Stromal cell of bone marrow (primary cell): ENCODE measurements around the gene RCE1.

ENCODE experiments used
- DNase-seq: peaks from one replicate; pipeline ENCODE4 v3.0.0-alpha.2; 2012; ENCODE audit warnings: low read depth

The RCE1 gene

DNA sequence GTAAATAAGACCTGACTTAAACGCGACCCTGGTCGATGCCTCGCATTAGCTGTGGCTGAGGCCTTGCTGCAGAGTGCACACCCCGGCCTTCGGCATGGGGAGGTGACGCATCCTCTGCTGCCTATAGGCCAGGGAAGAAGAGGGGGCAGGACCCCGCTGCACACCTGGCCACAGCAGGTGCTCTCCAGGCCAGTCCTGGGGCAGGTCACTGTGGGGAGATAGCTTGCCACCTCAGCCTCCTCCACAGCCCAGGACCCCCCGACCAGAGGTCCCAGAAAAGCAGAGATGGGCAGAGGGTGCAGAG lies 26.3 kb downstream of the RCE1 start:
- DNase-seq: no peak

DNA sequence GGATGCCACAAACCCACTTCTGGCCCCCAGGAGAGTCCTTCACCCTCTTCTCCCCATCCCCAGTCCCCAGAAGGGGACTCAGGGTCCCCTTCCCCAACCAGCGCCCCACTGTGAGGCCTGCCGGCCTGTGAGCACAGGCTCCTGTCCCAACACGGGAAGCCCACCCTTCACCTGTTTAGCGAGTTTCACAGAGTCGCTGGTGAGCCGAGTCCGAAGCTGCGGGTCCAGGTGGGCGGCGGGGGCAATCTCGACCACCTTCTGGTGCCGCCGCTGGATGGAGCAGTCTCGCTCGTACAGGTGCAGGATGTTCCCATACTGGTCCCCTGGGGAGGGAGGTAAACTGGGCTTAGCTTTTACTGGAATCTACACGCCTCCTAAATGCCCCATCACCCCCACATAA lies 26.9 kb downstream of the RCE1 start:
- DNase-seq: no peak

DNA sequence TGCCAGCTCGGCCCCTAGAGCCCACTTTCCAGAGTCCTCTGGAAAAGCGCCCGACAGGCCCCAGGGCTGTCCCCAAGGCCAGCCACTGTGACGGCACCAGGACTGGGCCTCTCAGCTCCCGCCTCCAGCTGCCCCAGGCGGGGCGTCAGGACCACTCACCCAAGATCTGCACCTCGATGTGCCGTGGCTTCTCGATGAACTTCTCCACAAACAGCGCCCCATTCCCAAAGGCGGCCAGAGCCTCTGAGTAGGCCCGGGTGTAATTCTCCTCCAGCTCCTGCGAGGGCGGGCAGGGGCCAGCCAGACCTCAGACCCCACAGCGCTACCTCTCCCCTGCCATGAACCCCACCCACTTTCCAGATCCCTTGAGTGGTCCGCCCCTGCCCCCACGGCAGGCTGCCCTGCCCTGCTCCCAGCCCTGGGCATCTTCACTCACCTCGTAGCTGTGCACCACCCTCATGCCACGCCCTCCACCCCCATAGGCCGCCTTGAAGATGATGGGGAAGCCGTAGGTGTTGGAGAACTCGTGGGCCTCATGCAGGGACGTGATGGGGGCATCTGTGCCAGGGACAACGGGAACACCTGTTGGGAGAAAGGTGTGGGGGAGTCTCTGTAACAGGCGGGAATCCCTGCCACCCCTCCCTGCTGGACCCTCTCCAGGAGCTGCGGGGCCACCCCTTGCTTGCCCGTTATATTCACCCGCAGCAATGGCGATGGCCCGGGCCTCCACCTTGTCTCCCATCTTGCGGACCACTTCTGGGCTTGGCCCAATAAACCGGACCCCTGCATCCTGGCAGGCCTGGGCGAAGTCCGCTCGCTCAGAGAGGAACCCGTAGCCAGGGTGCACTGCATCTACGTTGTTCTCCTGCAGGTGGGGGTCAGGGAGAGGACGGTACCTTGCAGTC lies 27.6 kb downstream of the RCE1 start:
- DNase-seq: no peak

DNA sequence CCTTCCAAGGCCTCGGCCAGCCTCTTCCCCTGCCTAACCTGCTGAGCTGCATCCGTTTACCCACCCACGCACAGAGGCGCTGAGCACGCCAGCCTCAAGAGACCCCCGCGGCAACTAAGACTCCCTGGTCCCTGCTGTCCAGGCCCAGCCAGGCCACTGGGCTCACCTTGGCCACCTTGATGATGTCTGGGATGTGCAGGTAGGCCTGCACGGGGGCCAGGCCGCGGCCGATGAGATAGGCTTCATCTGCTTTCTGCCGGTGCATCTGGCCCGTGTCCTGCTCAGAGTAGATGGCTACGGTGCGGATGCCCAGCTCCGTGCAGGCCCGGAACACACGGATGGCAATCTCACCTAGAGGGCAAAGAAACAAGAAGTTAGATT lies 28.3 kb downstream of the RCE1 start:
- no peak for DNase-seq

DNA sequence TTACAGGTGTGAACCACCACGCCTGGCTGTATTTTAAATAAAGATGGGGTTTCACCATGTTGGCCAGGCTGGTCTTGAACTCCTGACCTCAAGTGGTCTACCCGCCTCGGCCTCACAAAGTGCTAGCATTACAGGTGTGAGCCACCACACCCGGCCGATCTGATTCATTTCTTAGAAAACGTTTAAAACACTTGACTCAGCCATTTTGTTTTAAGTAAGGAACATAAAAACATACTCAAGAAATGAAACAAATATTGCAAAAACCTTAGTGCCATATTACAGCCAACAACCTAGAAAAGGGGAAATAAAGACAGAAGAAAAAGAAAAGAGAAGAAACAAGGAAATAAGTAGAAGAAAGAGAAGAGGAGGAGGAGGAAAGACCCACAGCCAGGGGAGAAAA lies 31.0 kb downstream of the RCE1 start:
- DNase-seq: no peak

DNA sequence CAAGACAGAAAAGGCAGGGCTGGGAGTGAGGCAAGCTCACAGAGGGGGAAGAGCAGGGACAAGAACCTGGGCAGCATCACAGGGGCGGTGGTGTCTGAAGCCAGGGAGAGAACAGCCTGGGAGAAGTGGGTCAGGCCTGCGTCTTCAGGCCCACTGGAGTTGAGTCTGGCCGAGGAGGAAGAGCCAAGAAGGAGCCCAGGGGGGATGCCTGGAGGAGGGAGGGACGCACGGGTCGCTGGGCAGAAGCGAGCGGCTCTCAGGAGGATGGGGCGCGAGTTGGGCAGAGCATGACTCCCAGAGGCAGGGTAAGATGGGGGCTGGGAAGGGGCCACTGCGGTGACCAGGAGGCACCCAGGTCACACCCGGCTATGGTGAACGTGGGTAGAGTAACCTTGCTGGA lies 32.1 kb downstream of the RCE1 start:
- no peak for DNase-seq

DNA sequence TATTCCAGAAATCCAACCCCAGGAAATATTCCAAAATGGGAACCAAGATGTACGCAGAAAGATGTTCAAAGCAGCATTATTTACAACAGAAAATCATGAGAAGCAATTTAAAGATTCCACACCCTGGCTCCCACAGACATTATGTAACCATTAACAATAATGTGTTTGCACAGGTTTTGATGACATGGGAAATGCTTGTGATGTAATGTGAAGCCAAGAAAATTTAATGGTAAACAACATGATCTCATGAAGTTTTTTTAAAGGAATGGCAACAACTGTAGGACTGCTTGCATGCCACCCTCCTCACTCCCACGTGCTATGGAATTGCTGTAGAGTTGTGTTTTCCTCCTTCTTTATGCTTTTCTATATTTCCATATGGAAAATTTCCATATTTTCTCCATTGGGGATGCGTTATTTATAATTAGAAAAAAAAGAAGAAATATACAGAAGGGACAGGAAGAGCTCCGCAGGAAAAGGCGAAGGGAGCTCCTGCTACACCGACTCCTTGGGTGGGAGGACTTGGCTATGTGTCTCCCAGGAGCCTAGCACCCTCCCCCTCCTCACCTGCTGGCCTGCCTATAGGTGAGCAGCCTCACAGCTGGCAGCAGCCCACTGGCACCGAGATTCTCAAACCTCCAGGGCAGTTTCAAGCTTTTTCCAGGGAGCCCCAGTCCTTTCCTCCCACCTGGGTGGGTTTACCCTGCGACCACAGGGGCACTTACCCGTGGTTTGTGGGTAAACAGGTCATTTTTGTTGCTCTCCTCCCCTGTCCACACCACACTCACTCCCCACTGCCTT lies 34.5 kb downstream of the RCE1 start:
- DNase-seq: no peak

DNA sequence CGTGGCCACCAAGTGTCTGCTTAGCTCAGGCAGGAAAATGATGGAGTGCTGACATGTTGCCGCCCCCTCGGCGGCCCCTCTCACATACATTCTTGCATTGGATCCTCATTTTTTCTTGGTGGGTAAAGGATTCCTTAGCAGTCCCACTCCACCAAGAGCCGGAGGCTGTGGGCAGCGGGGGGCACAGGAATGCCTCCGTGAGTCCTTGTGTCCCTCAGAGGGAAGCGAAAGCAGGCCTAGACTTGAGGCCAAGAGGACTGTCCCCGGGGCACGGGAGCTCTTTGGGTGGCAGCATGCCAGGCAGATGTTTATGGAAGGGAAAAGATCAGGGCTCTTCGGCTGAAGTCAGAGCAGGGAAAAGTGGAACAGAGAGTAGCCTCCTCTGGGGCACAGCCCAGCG lies 35.2 kb downstream of the RCE1 start:
- DNase-seq: no peak

DNA sequence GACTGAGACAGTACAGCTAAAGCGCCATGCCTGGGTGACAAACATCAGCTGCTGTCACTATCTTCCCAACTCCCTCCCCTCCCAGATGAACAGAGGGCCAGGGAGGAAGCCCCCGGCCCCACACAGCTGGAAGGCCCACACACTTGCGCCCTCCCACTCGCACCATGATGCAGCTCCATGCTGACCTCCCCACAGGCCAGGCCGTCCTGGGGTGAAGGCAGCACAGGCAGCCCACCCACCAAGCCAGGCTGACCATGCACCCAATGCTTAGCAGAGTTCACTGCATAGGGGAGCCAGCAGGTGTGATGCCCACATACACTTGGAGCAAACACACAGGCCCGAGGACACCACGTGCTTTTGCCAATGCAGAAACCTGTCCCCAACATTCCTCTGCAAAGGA lies 35.8 kb downstream of the RCE1 start:
- DNase-seq: no peak

DNA sequence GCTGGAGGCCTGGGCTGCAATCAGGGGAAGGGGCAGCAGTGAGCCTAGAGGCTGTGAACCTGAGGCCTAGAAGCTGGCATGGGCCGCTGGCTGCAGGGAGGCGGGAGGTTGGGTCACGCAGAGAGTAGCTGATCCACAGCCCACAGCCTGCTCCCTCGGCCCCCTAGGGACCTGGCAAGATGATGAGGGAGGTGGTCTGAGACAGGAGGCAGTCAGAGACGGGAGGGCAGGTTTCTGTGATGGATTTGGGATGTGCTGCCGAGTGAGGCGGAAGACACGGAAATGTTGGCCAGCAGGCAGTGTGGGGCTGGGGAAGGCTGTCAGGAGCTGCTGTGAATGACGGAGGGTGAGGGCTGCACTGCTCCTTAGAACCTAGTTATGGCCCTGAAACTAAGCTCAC lies 36.3 kb downstream of the RCE1 start:
- DNase-seq: no peak

DNA sequence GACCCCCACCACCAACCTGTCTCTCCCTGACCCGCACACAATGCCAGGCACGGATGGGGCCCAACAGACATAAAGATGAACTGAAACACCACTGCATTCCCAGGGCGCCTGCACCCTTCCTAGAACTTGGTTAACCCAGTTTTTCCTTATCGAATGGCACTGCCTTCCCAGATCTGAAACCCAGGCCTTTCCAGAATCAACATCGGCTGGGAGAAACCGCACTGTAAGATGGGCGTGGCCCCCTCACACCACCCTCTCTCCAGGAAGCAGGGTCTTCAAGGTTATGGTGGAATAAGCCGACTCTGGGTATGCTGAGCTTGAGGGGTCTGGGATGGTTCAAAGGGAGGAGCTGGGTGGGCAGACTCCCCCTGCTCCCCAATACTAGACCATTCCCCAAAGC lies 36.8 kb downstream of the RCE1 start:
- DNase-seq: no peak

DNA sequence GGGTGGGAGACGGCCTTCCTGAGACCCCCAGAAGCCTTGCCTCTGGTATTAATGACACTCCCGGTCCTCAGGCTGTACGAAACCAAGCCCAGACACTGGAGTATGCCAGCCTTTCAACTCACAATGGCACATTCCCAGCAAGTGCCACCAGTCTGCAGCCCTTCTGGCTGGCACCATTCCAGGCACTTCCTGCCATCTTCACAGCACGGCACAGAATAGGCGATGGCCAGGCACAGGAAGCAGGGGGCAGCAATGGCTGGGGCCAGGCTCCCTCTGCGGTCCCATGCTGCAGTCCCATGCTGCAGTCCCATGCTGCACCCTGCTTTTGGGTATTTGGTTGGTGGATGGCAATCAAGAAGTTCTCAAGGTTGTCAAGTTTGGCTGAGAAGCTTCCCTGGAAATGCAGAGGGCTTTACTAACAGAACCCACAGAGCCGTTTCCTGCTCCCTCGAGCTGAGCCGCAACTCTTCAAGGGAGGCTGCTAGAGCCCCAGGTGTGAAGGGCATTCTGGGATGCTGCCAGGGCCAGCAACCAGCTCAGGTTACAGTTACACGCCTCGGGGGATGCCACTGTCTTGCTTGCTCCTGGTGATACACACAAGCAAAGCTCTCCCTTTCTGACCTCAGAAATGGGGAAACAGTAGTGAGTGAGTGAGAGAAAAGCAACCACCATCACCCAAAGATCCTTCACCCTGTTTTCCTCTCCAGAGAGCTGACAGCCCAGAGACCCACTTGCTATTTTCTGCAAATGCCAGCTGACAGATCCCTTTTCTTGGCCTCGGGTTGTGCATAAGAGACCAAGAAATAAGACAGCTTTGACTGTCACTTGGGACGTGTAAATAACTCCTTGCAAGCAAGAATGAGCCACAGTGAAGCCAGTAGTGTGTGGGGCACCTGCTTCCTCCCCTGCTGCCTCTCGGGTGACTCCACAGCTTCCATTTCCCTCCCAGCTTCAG lies 37.5 kb downstream of the RCE1 start:
- DNase-seq: no peak

DNA sequence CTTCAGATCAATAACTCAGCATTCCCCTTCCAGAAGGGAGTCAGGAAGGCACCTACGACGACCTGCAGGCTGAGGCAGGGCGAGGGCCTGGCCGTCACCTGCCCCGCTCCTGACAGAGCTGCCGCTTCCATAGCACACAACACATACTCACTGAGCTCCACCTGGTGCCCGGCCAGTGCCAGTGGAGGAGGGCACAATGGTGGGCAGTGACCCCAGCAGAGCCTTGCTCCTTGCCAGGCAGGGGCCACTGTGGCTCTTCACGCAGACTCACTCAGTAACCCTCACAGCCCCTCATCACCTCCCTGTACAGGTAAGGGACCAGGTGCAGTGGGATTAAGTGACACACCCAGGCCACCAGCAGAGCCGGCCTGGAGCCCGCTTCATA lies 38.2 kb downstream of the RCE1 start:
- no peak for DNase-seq

DNA sequence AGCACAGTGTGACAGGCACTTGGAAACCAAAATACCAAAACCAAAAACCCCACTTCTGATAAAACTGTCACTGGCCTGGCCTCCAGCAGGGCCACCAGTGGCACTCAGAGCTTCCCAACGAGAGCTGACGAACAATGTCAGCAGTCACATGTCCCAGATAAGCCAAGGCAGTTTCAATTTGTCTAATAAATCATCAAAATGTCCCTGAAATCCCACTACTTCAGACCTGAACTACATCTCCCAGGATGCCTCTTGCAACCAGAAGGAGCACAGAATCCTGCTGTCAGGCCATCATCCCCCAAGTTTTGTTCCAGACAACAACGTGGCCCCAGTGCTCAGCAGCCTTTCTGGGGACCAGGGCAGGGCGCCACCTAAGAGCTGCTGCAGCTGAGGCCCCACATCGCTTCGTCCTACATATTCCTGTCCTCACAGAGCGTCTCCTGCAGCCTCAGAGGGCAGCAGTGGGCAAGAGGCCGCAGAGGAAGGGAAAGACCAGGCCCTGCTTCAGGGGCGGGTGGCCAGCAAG lies 38.7 kb downstream of the RCE1 start:
- DNase-seq: no peak

DNA sequence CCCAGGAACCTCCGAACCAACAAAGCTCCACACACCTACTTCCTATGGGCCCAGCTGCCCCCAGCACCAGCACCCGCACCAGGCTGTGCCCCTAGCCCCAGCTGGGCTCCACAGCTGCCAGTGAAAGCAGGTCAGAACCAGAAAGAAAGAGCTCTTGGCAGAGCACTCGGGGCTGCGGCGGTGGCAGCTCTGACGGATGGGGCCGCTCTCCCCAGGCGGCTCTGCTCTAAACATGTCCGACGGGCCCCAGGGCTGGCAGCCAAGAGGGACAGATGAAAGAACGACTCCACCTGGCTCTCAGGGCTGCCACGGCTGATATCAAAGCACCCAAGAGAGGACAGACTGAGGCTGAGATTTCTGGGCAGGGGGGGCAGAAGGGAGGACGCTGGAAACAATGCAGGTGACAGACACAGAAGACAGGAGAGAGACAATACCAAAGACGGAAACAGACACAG lies 39.3 kb downstream of the RCE1 start:
- no peak for DNase-seq

DNA sequence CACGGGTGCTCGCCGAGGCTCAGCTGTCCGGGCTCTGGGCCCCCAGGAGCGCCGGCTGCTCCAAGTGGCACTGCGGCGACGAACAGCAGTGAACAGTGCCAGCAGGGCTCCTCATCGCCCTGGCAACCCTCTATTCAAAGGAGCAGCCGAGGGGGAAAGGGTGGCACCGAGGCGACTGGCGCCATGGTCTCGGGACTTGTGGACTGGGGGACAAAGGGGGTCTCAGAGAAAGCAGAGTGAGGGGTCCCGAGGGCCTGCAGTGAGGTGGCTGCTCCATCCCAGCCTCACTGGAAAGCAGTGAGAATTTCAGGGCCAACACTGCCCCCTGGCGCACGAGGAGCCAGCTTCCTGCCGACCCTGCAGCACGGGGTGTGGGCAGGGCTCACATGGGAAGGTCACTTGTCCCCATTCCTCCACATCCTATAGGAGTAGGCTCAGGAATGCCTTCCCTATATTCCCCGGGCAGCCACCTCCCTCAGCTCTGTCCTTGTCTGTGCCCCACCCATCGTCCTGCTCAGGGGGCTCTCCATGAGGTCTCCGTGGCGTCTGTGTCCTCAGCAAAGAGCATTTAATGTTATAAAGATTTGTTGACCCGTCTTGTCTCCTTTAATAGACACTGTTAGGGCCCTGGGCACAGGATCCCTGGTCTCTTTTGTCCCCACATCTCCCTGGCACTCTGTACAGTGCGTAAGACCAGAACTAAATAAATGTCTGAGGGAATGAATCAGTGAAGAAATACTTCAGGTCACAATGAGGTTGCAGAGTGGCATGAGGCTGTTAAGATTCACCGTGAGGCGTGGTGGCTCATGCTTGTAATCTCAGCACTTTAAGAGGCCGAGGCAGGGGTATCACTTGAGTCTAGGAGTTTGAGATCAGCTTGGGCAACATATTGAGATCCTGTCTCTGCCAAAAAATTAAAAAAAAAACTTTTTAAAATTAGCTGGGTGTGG lies 40.0 kb downstream of the RCE1 start:
- DNase-seq: no peak

DNA sequence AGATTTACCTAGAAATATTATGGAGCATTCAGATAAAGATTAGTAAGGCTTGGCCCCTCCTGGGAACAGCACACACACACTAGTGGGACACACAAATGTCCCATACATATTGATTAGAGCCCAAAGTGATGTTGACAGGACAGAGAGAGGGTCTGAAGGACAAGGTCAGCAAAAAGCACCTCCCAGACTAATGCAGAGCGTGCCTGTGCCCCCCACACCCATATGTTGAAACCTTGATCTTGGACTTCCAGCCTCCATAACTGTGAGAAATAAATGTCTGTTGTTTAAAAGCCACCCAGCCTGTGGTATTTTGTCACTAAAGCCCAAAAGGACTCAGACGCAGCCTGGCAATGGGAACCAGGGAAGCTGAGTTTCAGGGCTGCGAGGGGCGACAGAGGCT lies 41.2 kb downstream of the RCE1 start:
- DNase-seq: no peak

DNA sequence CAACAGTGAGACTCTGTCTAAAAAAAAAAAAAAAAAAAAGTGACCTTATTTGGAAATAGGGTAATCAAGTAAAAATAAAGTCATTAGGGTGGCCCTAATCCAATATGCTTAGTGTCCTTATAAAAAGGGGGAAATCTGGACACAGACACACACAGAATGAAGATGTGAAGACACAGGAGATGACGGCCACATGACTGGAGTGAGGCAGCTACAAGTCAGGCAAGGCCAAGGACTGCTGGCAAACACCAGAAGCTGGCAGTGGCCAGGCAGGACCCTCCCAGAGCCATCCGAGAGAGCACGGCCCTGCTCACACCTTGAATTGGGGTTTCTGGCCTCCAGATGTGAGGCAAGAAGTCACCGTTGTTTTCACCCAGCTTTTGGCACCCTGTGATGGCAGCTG lies 42.2 kb downstream of the RCE1 start:
- no peak for DNase-seq

DNA sequence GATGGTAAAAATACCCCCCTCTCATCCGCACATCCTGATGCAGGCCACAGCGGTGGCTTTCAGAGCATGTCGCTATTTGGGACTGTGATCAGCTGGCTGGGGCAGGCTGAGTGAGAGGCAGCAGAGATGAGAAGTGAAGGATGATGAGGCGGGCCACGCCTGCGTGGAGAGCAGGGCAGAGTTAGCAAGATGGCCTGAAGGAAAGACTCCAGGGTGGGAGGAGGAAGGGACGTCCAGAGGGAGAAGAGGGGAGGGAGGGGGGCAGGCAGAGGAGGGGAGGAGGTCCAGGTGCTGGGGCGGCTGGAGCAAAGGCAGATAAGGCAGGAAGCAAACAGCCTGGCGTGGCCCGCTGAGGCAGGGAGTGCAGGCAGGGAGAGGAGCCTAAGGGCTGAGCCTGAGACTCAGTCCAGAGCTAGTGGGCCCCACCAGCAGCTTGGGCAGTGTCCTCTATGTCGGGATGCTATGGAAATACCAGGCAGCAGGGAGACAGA lies 42.8 kb downstream of the RCE1 start:
- no peak for DNase-seq

DNA sequence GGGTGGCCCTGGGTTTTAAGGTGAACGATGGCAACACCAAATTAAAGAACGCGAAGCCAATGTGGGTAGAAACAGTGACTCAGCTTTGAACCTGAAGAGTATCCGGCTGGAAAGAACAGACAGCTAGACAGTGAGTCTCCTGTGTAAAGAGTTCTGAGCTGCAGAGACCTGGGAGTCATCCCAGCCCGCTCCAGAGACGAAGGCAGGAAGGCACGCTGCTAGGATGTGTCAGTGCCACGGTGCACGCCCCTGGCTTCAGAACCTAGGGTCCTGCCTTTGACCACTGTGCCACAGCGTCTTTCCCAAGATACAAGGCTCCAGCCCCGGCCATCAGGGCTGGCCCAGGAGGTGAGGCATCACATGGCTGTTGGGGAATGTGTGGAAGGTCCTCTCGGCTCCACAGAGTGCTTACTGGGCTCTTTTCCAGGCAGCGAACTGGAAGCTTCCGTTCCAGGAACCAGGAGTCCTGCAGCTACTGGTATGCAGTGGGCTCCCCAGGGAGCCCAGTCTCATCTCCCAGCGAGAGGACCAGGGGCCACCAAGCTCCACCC lies 43.5 kb downstream of the RCE1 start:
- no peak for DNase-seq

DNA sequence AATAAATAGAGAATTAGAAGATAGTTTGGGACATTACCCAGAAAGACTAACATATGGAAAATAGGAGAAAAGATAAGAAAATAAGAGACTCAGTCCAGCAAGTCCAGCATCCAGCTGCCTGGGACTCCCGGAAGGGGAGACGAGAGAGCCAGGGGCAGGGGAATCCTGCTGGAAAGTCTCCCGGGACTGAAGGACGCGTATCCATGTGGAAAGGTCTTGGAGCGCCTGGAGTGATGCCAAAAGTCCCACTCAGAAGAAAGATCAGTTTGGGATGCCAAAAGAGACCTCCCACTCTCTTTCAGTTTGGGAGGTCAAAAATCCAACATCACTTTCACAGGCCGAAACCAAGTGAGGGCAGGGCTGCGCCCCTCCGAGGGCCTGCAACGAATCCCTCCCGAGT lies 44.3 kb downstream of the RCE1 start:
- DNase-seq: no peak
